GM20431 (cell line): ENCODE data around the gene KLHDC2.
"Not testable (repeated sequence)": the region's sequence is repeated elsewhere in the genome, so short reads cannot be mapped to it uniquely, and the experiment has no call there.

ENCODE experiments used
- in situ Hi-C: fragments of 300-500 bp; cut with MseI, MboI; formaldehyde crosslinking; loops from one replicate; pipeline ENCODE4 v1.15.0; 2020; ENCODE audit warnings: low sequenced_read_pairs; ENCODE audit not compliant: unreplicated experiment

The KLHDC2 gene

GRCh38 chr14:49767571-49768300 is at the start of gene KLHDC2:
Gene KLHDC2, plus strand, starts transcription at chr14:49768153. Its CDS starts 316 bp downstream, at chr14:49768469.
- in situ Hi-C loops, result no loop called here

GRCh38 chr14:49720744-49721143 is 47.2 kb upstream of the KLHDC2 start:
- in situ Hi-C loops, result no loop called here

- in situ Hi-C loops, result not testable (repeated sequence)
Observed at GRCh38 chr14:49721733-49722435, 46.1 kb upstream of the KLHDC2 start.

GRCh38 chr14:49727171-49727570 is 40.8 kb upstream of the KLHDC2 start:
- in situ Hi-C loops, result no loop called here

GRCh38 chr14:49732896-49733295 is 35.1 kb upstream of the KLHDC2 start:
- in situ Hi-C loops, result no loop called here

- in situ Hi-C loops, result no loop called here
Observed at GRCh38 chr14:49733836-49734235, 34.1 kb upstream of the KLHDC2 start.

GRCh38 chr14:49735669-49736068 is 32.3 kb upstream of the KLHDC2 start:
- in situ Hi-C loops, result not testable (repeated sequence)

- in situ Hi-C loops, result no loop called here
Observed at GRCh38 chr14:49745191-49745590, 22.8 kb upstream of the KLHDC2 start.

- in situ Hi-C loops, result not testable (repeated sequence)
Observed at GRCh38 chr14:49746476-49746875, 21.5 kb upstream of the KLHDC2 start.

GRCh38 chr14:49754570-49755097 is 13.3 kb upstream of the KLHDC2 start:
- in situ Hi-C loops, result no loop called here

- in situ Hi-C loops, result no loop called here
Observed at GRCh38 chr14:49755378-49755777, 12.6 kb upstream of the KLHDC2 start.

- in situ Hi-C loops, result no loop called here
Observed at GRCh38 chr14:49761839-49762551, 6.0 kb upstream of the KLHDC2 start.

GRCh38 chr14:49766839-49767238 is 1.1 kb upstream of the KLHDC2 start:
- in situ Hi-C loops, result no loop called here

GRCh38 chr14:49767270-49767570 is 733 bp upstream of the KLHDC2 start:
- in situ Hi-C loops, result no loop called here

- in situ Hi-C loops, result no loop called here
Observed at GRCh38 chr14:49768301-49769121, 558 bp downstream of the KLHDC2 start.

- in situ Hi-C loops, result no loop called here
Observed at GRCh38 chr14:49769171-49769570, 1.2 kb downstream of the KLHDC2 start.

- in situ Hi-C loops, result no loop called here
Observed at GRCh38 chr14:49769581-49770211, 1.7 kb downstream of the KLHDC2 start.

GRCh38 chr14:49770212-49770817 is 2.4 kb downstream of the KLHDC2 start:
- in situ Hi-C loops, result no loop called here

- in situ Hi-C loops, result not testable (repeated sequence)
Observed at GRCh38 chr14:49771691-49772090, 3.7 kb downstream of the KLHDC2 start.
